Keratinocyte (primary cell): Measurements from ENCODE around the gene SMIM12. TPM values are rescaled to one million over a fixed set of nuclear protein-coding genes. Genes with fewer than 3 reads are reported as not detected.

Source experiments
- DNase-seq: peaks from one replicate; pipeline ENCODE4 v3.0.0-alpha.2; 2011; ENCODE audit warnings: low read depth, missing footprints, low spot score
- FAIRE-seq: peaks from 2 replicates; lab custom pipeline; 2011; peaks lifted over from hg19 to GRCh38; lab: Jason Lieb, UNC
- H2AFZ ChIP-seq: 2 replicates; pipeline ENCODE4 v1.6.0; 2012; ENCODE audit warnings: low read length, control low read depth, inconsistent platforms; ENCODE audit not compliant: control insufficient read depth
- H3K27ac ChIP-seq: 2 replicates; pipeline ENCODE4 v1.5.1; 2011; ENCODE audit warnings: low read length; ENCODE audit not compliant: control insufficient read depth, insufficient read depth
- H3K27me3 ChIP-seq: 3 replicates; pipeline ENCODE4 v1.6.0; 2011; ENCODE audit warnings: low read length; ENCODE audit not compliant: control insufficient read depth, insufficient read depth; ENCODE audit errors: extremely low read depth
- H3K36me3 ChIP-seq, 2 experiments: 2 replicates in 1 of 2; 3 replicates in 1 of 2; pipeline ENCODE4 v1.5.1; 2011; ENCODE audit warnings: low read length in 2 of 2, mild to moderate bottlenecking in 1 of 2; ENCODE audit not compliant: control insufficient read depth in 2 of 2, insufficient read depth in 2 of 2; ENCODE audit errors: extremely low read depth in 1 of 2
- H3K4me1 ChIP-seq: 3 replicates; pipeline ENCODE4 v1.5.1; 2011; ENCODE audit warnings: low read length; ENCODE audit not compliant: control insufficient read depth, insufficient read depth; ENCODE audit errors: extremely low read depth
- H3K4me2 ChIP-seq: 3 replicates; pipeline ENCODE4 v1.6.0; 2011; ENCODE audit warnings: low read depth, low read length; ENCODE audit not compliant: control insufficient read depth, insufficient read depth; ENCODE audit errors: extremely low read depth
- H3K4me3 ChIP-seq, 3 experiments: fragments of 200-600 bp in 1 of 3; sonication (generic) in 1 of 3; 2 replicates in 2 of 3; 3 replicates in 1 of 3; pipeline ENCODE4 v1.5.1; 2011 to 2016; ENCODE audit warnings: low read length in 3 of 3, mild to moderate bottlenecking in 3 of 3, control low read depth in 2 of 3, inconsistent platforms in 1 of 3, low read depth in 1 of 3, mixed read lengths in 1 of 3, mixed run types in 1 of 3, moderate library complexity in 1 of 3; ENCODE audit not compliant: control insufficient read depth in 2 of 3, insufficient read depth in 2 of 3; ENCODE audit errors: extremely low read depth in 1 of 3
- H3K79me2 ChIP-seq: 2 replicates; pipeline ENCODE4 v1.6.0; 2012; ENCODE audit warnings: low read length; ENCODE audit not compliant: control insufficient read depth, insufficient read depth
- H3K9ac ChIP-seq: 3 replicates; pipeline ENCODE4 v1.6.0; 2011; ENCODE audit warnings: low read length; ENCODE audit not compliant: control insufficient read depth, insufficient read depth; ENCODE audit errors: extremely low read depth
- H3K9me1 ChIP-seq: 3 replicates; pipeline ENCODE4 v1.6.0; 2011; ENCODE audit warnings: low read length; ENCODE audit not compliant: control insufficient read depth, insufficient read depth; ENCODE audit errors: extremely low read depth
- H3K9me3 ChIP-seq: 2 replicates; pipeline ENCODE4 v1.5.1; 2012; ENCODE audit warnings: low read depth, low read length; ENCODE audit not compliant: control insufficient read depth
- H4K20me1 ChIP-seq: 3 replicates; pipeline ENCODE4 v1.6.0; 2011; ENCODE audit warnings: low read length; ENCODE audit not compliant: control insufficient read depth, insufficient read depth; ENCODE audit errors: extremely low read depth
- EZH2 ChIP-seq: IDR thresholded peaks from one replicate; pipeline ENCODE4 v1.6.1; 2012; ENCODE audit warnings: inconsistent platforms, mild to moderate bottlenecking, low read length, moderate library complexity
- dilution Hi-C: fragments of 300-500 bp; cut with MboI; formaldehyde crosslinking; loops from one replicate; pipeline ENCODE4 v1.7.0; 2020; ENCODE audit warnings: low sequenced_read_pairs; ENCODE audit not compliant: extremely low pct_ligation_motif_present
- polyA plus RNA-seq, 5 experiments: library from polyadenylated mRNA; depleted of rRNA in 3 of 5; stranded (reverse) in 3 of 5; stranded (forward) in 1 of 5; unstranded in 1 of 5; fragments of >200 nt; gene quantifications; 1 replicate in 1 of 5; 2 replicates in 3 of 5; 3 replicates in 1 of 5; pipeline versions ENCODE4 v1.2.1 to v1.2.3, GENCODE V29; 2011 to 2012; ENCODE audit warnings: missing spikeins in 2 of 5, low read depth in 1 of 5, low replicate concordance in 1 of 5
- TF ChIP-seq, protein P1 (sequence below), 3 experiments: IDR thresholded peaks in 1 of 3; conservative IDR thresholded peaks in 1 of 3; optimal IDR thresholded peaks in 1 of 3; 2 replicates in 2 of 3; 3 replicates in 1 of 3; pipeline versions ENCODE3 to v1.5.1; 2011; ENCODE audit warnings: low read length in 3 of 3, mild to moderate bottlenecking in 3 of 3, moderate library complexity in 2 of 3, control low read depth in 1 of 3, inconsistent platforms in 1 of 3; ENCODE audit not compliant: insufficient read depth in 2 of 3; ENCODE audit errors: extremely low read depth in 1 of 3

Gene SMIM12
- polyA plus RNA-seq, 1 donor (not counting 4 experiments of a cell fraction or from before 2014, with no cell fraction given) = 51.5 TPM

DNA sequence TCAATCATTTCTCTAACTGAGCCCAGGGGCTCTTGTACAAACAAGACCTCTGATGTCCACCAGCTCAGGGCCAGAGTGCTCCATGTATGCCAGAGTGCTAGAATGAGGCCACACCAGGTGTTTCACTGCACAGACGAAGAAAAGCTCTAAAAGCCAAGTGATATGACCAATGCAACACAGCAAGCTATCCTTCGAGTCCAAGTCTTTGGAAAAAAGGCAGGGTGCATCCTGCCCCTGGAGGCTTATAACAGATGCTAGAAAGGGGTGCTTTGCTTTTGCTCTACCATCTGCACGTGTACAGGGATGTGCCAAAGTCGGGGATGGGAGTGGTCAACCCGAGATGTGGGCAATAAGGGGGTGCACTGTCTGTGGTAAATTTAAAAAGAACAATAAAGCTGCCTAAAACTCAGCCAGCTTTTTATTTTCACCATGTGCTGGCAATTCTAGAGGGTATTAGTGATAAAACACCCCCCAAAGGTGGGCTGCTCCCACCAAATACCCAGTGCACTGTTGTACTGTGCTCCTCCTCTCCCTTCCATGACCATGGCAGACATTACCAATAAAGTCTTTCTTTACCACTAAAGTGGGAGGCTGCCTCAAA, 32.1 kb downstream of the SMIM12 start:
- dilution Hi-C loops = no loop called here
- no peaks in the 10 kb centered on the region for H3K9me3 ChIP-seq
- H3K27ac ChIP-seq = no peak overlapping the region
- H3K79me2 ChIP-seq = no peaks in the 10 kb centered on the region
- H3K9ac ChIP-seq = no peak overlapping the region
- H3K4me2 ChIP-seq = no peak overlapping the region
- DNase-seq (no peak), FAIRE-seq (no peak)
- H3K27me3 ChIP-seq = no peaks in the 10 kb centered on the region
- no peaks in the 10 kb centered on the region for H3K9me1 ChIP-seq
- no peaks in the 10 kb centered on the region for H4K20me1 ChIP-seq
- no peak overlapping the region for H2AFZ ChIP-seq
- TF ChIP-seq EZH2 = no peak
- TF ChIP-seq, protein P1, sequence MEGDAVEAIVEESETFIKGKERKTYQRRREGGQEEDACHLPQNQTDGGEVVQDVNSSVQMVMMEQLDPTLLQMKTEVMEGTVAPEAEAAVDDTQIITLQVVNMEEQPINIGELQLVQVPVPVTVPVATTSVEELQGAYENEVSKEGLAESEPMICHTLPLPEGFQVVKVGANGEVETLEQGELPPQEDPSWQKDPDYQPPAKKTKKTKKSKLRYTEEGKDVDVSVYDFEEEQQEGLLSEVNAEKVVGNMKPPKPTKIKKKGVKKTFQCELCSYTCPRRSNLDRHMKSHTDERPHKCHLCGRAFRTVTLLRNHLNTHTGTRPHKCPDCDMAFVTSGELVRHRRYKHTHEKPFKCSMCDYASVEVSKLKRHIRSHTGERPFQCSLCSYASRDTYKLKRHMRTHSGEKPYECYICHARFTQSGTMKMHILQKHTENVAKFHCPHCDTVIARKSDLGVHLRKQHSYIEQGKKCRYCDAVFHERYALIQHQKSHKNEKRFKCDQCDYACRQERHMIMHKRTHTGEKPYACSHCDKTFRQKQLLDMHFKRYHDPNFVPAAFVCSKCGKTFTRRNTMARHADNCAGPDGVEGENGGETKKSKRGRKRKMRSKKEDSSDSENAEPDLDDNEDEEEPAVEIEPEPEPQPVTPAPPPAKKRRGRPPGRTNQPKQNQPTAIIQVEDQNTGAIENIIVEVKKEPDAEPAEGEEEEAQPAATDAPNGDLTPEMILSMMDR (optimal IDR thresholded peaks at IDR 0.05 in 1 of 3, IDR thresholded peaks at IDR 0.05 in 1 of 3, conservative IDR thresholded peaks at IDR 0.05 in 1 of 3; ENCODE audit: extremely low read depth in 1 of 3, insufficient read depth in 2 of 3, low read length in 3 of 3) = no peak
- H3K36me3 ChIP-seq = no peaks in the 10 kb centered on the region
- no peaks in the 10 kb centered on the region for H3K4me1 ChIP-seq
- H3K4me3 ChIP-seq = no peak overlapping the region

DNA sequence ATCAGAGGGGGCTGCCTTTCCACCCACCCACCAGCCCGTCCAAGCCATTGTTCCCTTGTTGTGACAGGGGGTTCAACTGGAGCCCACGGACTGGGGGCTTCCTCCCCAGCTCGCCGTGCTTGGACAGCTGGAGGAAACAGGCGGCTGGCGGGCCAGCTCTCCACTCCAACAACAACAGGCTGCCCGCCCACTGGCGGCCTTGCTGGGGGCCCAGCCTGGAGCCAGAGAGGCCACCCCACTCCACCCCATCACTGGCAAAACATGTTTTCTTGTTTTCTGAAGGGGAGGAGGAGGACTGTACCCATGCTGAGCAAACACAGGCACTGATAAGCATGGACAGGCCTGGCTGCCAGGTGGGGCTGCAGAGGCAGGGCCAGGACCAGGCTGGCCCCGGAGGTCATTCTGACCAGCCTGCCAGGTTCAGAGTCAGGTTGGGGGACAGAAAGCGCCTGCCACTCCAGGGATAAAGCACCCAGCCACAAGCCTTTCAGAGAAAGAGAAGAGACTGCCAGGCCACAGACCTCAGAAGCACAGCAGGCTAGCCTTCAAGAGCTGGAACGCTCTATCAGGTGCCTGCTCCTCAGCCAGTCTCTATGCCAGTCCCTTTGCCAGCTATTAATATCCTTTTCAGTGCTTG, 34.0 kb downstream of the SMIM12 start:
- no peaks in the 10 kb centered on the region for H3K27me3 ChIP-seq
- no peak overlapping the region for H3K4me3 ChIP-seq
- no peaks in the 10 kb centered on the region for H3K79me2 ChIP-seq
- H3K4me2 ChIP-seq = no peak overlapping the region
- H3K27ac ChIP-seq = no peak overlapping the region
- TF ChIP-seq, protein P1 (optimal IDR thresholded peaks at IDR 0.05 in 1 of 3, IDR thresholded peaks at IDR 0.05 in 1 of 3, conservative IDR thresholded peaks at IDR 0.05 in 1 of 3; ENCODE audit: extremely low read depth in 1 of 3, insufficient read depth in 2 of 3, low read length in 3 of 3) = no peak
- TF ChIP-seq EZH2 = no peak
- H3K9me3 ChIP-seq = no peaks in the 10 kb centered on the region
- no peak overlapping the region for H2AFZ ChIP-seq
- dilution Hi-C loops = no loop called here
- DNase-seq = no peak
- H3K9ac ChIP-seq = no peak overlapping the region
- H3K36me3 ChIP-seq = no peaks in the 10 kb centered on the region
- H3K4me1 ChIP-seq = no peaks in the 10 kb centered on the region
- H3K9me1 ChIP-seq = no peaks in the 10 kb centered on the region
- no peak for FAIRE-seq
- no peaks in the 10 kb centered on the region for H4K20me1 ChIP-seq
